Peyer's patch (tissue), 4 donors: Measurements from ENCODE around the gene MRPL19.
"Not testable (repeated sequence)": the region's sequence is repeated elsewhere in the genome, so short reads cannot be mapped to it uniquely, and the experiment has no call there.

Experiments
- POLR2A ChIP-seq, 2 donors: fragments of 450-650 bp; IDR thresholded peaks; one replicate each; pipeline ENCODE4 v1.5.1; 2017; ENCODE audit warnings: antibody characterized with exemption in 2 of 2, mild to moderate bottlenecking in 2 of 2, moderate library complexity in 2 of 2
- TF ChIP-seq, protein P1 (sequence below), 6 experiments: fragments of 450-650 bp in 4 of 6; fragments of 200-600 bp in 2 of 6; sonication (generic) in 1 of 6; IDR thresholded peaks; one replicate each; pipeline ENCODE4 v1.5.1; 2017 to 2019; ENCODE audit warnings: antibody characterized with exemption in 6 of 6, mild to moderate bottlenecking in 3 of 6, moderate library complexity in 1 of 6

DNA sequence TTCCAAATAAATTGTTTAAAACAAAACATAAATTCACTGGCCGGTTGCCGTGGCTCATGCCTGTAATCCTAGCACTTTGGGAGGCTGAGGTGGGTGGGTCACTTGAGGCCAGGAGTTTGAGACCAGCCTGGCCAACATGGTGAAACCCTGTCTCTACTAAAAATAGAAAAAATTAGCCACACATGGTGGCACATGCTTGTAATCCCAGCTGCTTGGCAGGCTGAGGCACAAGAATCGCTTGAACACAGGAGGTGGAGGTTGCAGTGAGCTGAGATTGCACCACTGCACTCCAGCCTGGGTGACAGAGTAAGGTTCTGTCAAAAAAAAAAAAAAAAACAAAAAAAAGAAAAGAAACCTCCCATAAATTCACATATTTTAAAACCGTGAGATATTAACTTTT is 28.8 kb downstream of the MRPL19 start:
- TF ChIP-seq, protein P1, sequence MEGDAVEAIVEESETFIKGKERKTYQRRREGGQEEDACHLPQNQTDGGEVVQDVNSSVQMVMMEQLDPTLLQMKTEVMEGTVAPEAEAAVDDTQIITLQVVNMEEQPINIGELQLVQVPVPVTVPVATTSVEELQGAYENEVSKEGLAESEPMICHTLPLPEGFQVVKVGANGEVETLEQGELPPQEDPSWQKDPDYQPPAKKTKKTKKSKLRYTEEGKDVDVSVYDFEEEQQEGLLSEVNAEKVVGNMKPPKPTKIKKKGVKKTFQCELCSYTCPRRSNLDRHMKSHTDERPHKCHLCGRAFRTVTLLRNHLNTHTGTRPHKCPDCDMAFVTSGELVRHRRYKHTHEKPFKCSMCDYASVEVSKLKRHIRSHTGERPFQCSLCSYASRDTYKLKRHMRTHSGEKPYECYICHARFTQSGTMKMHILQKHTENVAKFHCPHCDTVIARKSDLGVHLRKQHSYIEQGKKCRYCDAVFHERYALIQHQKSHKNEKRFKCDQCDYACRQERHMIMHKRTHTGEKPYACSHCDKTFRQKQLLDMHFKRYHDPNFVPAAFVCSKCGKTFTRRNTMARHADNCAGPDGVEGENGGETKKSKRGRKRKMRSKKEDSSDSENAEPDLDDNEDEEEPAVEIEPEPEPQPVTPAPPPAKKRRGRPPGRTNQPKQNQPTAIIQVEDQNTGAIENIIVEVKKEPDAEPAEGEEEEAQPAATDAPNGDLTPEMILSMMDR (IDR thresholded peaks at IDR 0.05): not testable (repeated sequence)
- not testable (repeated sequence) for TF ChIP-seq POLR2A (IDR thresholded peaks at IDR 0.05)
